Parathyroid adenoma (tissue), 2 donors: ENCODE data around the gene C9.

Experiments used
- H2AFZ ChIP-seq: fragments of 300-600 bp; sonication (generic); one replicate; pipeline ENCODE4 v1.7.0; 2017; ENCODE audit warnings: antibody characterized with exemption, mild to moderate bottlenecking
- H3K27ac ChIP-seq: fragments of 300-600 bp; sonication (generic); one replicate; pipeline ENCODE4 v1.7.0; 2017
- H3K27me3 ChIP-seq: fragments of 300-600 bp; sonication (generic); one replicate; pipeline ENCODE4 v1.7.0; 2017; ENCODE audit warnings: low read length; ENCODE audit not compliant: control insufficient read depth, insufficient read depth
- H3K36me3 ChIP-seq: fragments of 300-600 bp; sonication (generic); one replicate; pipeline ENCODE4 v1.7.0; 2017; ENCODE audit warnings: low read length; ENCODE audit not compliant: control insufficient read depth, insufficient read depth
- H3K4me1 ChIP-seq: fragments of 300-600 bp; sonication (generic); one replicate; pipeline ENCODE4 v1.7.0; 2017; ENCODE audit warnings: control low read depth
- H3K4me2 ChIP-seq: fragments of 300-600 bp; sonication (generic); one replicate; pipeline ENCODE4 v1.7.0; 2017; ENCODE audit warnings: low read length
- H3K4me3 ChIP-seq: fragments of 300-600 bp; sonication (generic); one replicate; pipeline ENCODE4 v1.7.0; 2017; ENCODE audit warnings: low read depth, low read length
- H3K79me2 ChIP-seq: fragments of 300-600 bp; sonication (generic); one replicate; pipeline ENCODE4 v1.7.0; 2017; ENCODE audit warnings: control low read depth
- H3K9ac ChIP-seq: fragments of 300-600 bp; sonication (generic); one replicate; pipeline ENCODE4 v1.7.0; 2017; ENCODE audit warnings: mild to moderate bottlenecking
- H3K9me3 ChIP-seq: fragments of 300-600 bp; sonication (generic); one replicate; pipeline ENCODE4 v1.7.0; 2017; ENCODE audit warnings: low read length; ENCODE audit not compliant: control insufficient read depth
- TF ChIP-seq, protein P1 (sequence below): fragments of 300-600 bp; sonication (generic); IDR thresholded peaks from one replicate; pipeline ENCODE4 v1.7.0; 2017; ENCODE audit warnings: antibody characterized with exemption, mild to moderate bottlenecking
- donor health status: primary hyperparathyroidism.

The C9 gene

DNA sequence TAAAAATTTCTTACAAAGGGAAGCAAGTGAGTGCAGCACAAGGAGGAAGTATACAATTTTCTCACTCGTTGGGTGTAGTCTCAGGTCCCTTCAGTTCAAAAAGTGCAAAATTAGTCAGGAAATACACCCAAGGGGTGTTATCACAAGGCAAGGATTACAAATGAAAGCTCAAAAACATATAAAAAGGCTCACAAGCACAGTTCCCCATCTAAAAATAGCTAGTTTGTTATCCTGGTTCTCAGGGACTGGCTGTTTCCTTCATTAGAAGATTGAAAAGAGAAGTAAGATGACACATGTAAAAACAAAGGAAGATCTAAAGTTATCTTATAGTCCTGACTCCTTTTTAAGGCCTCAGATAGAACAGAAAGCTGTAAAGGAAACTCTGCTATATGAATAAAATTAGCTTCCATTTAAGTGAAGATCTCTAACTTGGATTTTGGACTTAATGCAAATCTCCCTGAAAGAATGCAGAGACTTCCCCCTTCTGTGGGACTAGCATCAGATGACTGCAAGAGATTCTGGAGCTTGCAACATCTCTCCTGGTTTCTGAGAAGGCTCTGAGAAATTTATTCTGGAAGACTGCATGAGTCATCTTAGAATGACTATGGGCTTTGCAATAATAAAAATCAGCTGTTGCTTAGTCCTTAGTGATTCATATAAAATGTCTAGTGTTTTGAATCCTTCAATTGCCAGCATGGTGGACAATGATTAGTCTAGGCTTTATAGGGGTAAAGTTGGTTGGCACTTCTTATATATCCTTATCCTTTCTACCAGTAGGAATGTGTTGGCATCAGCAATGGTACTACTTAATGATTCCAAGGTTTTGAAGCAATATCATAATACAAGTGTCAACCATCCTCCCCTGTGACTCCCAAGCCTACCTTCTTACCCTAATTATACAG lies 35.1 kb upstream of the C9 start:
- TF ChIP-seq, protein P1, sequence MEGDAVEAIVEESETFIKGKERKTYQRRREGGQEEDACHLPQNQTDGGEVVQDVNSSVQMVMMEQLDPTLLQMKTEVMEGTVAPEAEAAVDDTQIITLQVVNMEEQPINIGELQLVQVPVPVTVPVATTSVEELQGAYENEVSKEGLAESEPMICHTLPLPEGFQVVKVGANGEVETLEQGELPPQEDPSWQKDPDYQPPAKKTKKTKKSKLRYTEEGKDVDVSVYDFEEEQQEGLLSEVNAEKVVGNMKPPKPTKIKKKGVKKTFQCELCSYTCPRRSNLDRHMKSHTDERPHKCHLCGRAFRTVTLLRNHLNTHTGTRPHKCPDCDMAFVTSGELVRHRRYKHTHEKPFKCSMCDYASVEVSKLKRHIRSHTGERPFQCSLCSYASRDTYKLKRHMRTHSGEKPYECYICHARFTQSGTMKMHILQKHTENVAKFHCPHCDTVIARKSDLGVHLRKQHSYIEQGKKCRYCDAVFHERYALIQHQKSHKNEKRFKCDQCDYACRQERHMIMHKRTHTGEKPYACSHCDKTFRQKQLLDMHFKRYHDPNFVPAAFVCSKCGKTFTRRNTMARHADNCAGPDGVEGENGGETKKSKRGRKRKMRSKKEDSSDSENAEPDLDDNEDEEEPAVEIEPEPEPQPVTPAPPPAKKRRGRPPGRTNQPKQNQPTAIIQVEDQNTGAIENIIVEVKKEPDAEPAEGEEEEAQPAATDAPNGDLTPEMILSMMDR, result no peak

DNA sequence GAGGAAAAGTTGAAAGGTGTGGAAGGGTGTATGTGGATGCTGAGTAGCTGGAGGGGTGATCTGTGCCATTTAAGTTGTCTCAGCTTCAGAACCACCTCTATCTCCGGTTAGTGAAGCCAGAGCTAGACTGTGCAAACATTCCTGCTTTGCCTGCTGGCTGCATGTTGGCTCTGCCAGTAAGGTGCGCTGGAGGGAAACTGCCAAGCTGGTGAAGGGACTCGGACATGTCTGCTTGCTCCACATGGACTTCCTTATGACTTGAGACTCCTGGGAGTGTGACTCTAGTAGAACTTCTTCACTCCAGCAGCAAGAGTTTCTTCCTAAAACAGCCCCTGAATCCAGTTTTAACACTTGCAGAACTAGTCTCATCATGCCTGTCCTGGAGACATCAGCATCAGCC lies 32.5 kb upstream of the C9 start:
- Histone ChIP-seq H3K4me1 (peaks cover 7% of the 10 kb centered on the region), H3K27ac (no peak overlapping the region), H3K79me2 (no peaks in the 10 kb centered on the region), H3K4me3 (no peak overlapping the region), H3K4me2 (no peak overlapping the region), H3K27me3 (no peaks in the 10 kb centered on the region), H3K9ac (no peak overlapping the region), H2AFZ (no peak overlapping the region), H3K36me3 (no peaks in the 10 kb centered on the region), H3K9me3 (no peaks in the 10 kb centered on the region)
- TF ChIP-seq, protein P1, result no peak

More for the DNA sequence above, 35.1 kb upstream of the C9 start:
- no peak overlapping the region for H3K4me2 ChIP-seq
- H3K36me3 ChIP-seq, result no peaks in the 10 kb centered on the region
- no peak overlapping the region for H3K9ac ChIP-seq
- peaks cover 7% of the 10 kb centered on the region for H3K4me1 ChIP-seq
- H3K27ac ChIP-seq, result no peak overlapping the region
- H3K4me3 ChIP-seq, result no peak overlapping the region
- H3K79me2 ChIP-seq, result no peaks in the 10 kb centered on the region
- H3K9me3 ChIP-seq, result no peaks in the 10 kb centered on the region
- H2AFZ ChIP-seq, result no peak overlapping the region
- H3K27me3 ChIP-seq, result no peaks in the 10 kb centered on the region

DNA sequence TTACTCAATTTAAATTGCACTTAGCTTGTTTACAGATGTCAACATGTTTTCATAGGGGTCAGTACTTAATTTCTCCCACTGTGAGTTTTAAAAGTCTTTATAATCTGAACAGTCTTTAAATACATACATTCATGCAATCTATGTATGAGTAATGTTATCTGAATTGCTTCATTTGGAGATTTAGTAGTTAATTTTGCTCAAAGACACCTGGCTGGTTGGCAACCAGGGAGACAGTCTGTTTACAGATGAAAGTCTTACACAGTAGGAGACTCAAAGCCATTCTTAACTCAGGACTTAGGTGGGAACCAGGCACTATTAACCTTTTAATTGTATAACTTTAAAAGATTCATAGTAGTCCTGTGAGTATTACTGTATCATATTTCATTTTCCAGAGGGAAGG lies 31.2 kb upstream of the C9 start:
- Histone ChIP-seq H3K27me3 (no peaks in the 10 kb centered on the region), H2AFZ (no peak overlapping the region), H3K79me2 (no peaks in the 10 kb centered on the region), H3K9ac (no peak overlapping the region), H3K4me1 (peaks cover under 1% of the 10 kb centered on the region), H3K36me3 (no peaks in the 10 kb centered on the region), H3K9me3 (no peaks in the 10 kb centered on the region), H3K4me2 (no peak overlapping the region), H3K4me3 (no peak overlapping the region), H3K27ac (no peak overlapping the region)
- TF ChIP-seq, protein P1, result no peak

DNA sequence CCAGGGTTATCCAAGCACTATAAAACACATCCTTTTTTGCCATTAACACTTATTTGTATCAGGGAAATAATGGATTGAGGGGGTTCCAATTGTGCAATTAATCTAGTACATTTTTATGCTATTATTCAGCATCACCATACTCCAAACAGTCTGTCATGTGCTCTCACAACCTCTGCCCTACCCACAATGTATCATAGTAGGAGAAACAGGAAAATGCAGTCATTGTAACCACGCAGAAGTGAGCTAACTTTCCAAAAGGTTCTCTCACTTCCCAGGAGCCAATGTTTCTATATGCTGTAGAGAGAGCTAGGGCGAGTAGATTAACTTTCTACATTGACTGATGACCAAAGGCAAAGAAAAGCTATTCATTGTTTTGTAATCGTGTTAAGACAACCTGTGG lies 30.7 kb upstream of the C9 start:
- Histone ChIP-seq H3K79me2 (no peaks in the 10 kb centered on the region), H3K9me3 (no peaks in the 10 kb centered on the region), H3K4me1 (no peaks in the 10 kb centered on the region), H3K4me2 (no peak overlapping the region), H2AFZ (no peak overlapping the region), H3K36me3 (no peaks in the 10 kb centered on the region), H3K27ac (no peak overlapping the region), H3K4me3 (no peak overlapping the region), H3K9ac (no peak overlapping the region), H3K27me3 (no peaks in the 10 kb centered on the region)
- TF ChIP-seq, protein P1, result no peak

DNA sequence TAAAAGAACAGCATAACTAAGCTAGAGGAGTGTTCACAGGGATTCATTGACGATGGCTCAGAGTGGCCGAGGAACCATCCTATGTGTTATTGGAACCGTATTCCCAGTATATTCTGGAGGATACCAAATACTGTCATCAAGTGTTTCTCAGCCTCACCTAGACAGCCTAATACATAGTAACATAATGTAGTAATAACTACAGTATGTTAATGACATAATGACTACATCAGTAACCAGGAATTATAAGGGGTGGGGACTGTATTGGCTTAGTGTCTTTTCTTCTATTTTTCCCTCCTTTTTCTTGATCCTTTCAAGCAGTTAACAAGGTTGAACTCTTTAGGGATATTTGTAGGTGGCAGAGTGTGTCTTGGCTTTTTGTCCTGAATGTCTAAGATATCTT lies 26.6 kb upstream of the C9 start:
- TF ChIP-seq, protein P1, result no peak
- no peak overlapping the region for H2AFZ ChIP-seq
- no peak overlapping the region for H3K27ac ChIP-seq
- H3K4me2 ChIP-seq, result no peak overlapping the region
- H3K36me3 ChIP-seq, result no peaks in the 10 kb centered on the region
- H3K27me3 ChIP-seq, result no peaks in the 10 kb centered on the region
- H3K4me3 ChIP-seq, result no peak overlapping the region
- H3K4me1 ChIP-seq, result no peaks in the 10 kb centered on the region
- H3K79me2 ChIP-seq, result no peaks in the 10 kb centered on the region
- H3K9me3 ChIP-seq, result no peaks in the 10 kb centered on the region
- H3K9ac ChIP-seq, result no peak overlapping the region
